GM12878 (cell line): ENCODE data around the gene C3. TPM values are rescaled to one million over a fixed set of nuclear protein-coding genes. Genes with fewer than 3 reads are reported as not detected.

Experiments
- ATAC-seq: fragments of 200-7000 bp; cut with Tn5 transposase; 3 replicates; pipeline ENCODE4 v1.9.1; 2020; ENCODE audit warnings: mild to moderate bottlenecking, moderate library complexity
- BruUV-seq: library from RNA; stranded (reverse); fragments of 400-500 nt; replicated peaks from 2 replicates; lab custom pipeline; 2021; lab: Mats Ljungman, UMichigan
- CTCF ChIA-PET: fragments of 300-600 bp; sonication (Branson Sonifier 250); formaldehyde crosslinking; extraction: SDS; loops from one replicate; lab custom pipeline; 2021; ENCODE audit warnings: inconsistent platforms; lab: Yijun Ruan, JAX
- POLR2A ChIA-PET: fragments of 350-600 bp; formaldehyde crosslinking; extraction: SDS; loops from one replicate; lab custom pipeline; 2021; ENCODE audit warnings: inconsistent platforms; lab: Charles Lee
- RAD21 ChIA-PET: fragments of 300-600 bp; sonication (Branson Sonifier 250); formaldehyde crosslinking; loops from one replicate; lab custom pipeline; 2023; ENCODE audit warnings: antibody characterized with exemption; ENCODE audit not compliant: unreplicated experiment; lab: Charles Lee
- SMC1A ChIA-PET: fragments of 300-600 bp; sonication (Branson Sonifier 250); formaldehyde crosslinking; loops from one replicate; lab custom pipeline; 2023; ENCODE audit not compliant: unreplicated experiment, uncharacterized antibody; lab: Charles Lee
- DNase-seq: peaks from one replicate; pipeline ENCODE4 v3.0.0-alpha.2; 2011; ENCODE audit warnings: low read depth, low spot score
- FAIRE-seq: peaks from 3 replicates; lab custom pipeline; 2011; peaks lifted over from hg19 to GRCh38; lab: Jason Lieb, UNC
- H2AFZ ChIP-seq: 2 replicates; pipeline ENCODE4 v1.6.0; 2011; ENCODE audit warnings: low read depth, low read length, control low read depth; ENCODE audit not compliant: control insufficient read depth
- H3K27ac ChIP-seq: 2 replicates; pipeline ENCODE4 v1.5.1; 2011; ENCODE audit warnings: control low read depth; ENCODE audit not compliant: control insufficient read depth, insufficient read depth
- H3K27me3 ChIP-seq, 2 experiments: replicated peaks in 1 of 2; 2 replicates each; pipeline versions ENCODE4 v1.6.0 to v1.6.1; 2011; ENCODE audit warnings: low read length in 1 of 2; ENCODE audit not compliant: control insufficient read depth in 2 of 2, insufficient read depth in 2 of 2
- H3K36me3 ChIP-seq, 2 experiments: 2 replicates each; pipeline ENCODE4 v1.5.1; 2011; ENCODE audit warnings: low read length in 1 of 2; ENCODE audit not compliant: control insufficient read depth in 2 of 2, insufficient read depth in 2 of 2
- H3K4me1 ChIP-seq: 2 replicates; pipeline ENCODE4 v1.6.1; 2011; ENCODE audit warnings: mild to moderate bottlenecking, low read length, moderate library complexity, mixed read lengths; ENCODE audit not compliant: control insufficient read depth, insufficient read depth
- H3K4me2 ChIP-seq: 2 replicates; pipeline ENCODE4 v1.6.0; 2011; ENCODE audit warnings: control low read depth; ENCODE audit not compliant: control insufficient read depth, insufficient read depth
- H3K4me3 ChIP-seq: fragments of 200-600 bp; sonication (generic); 2 replicates; pipeline ENCODE4 v1.5.1; 2016
- H3K79me2 ChIP-seq: 2 replicates; pipeline ENCODE4 v1.6.0; 2011; ENCODE audit warnings: low read length; ENCODE audit not compliant: control insufficient read depth, insufficient read depth
- H3K9ac ChIP-seq: 2 replicates; pipeline ENCODE4 v1.8.0; 2011; ENCODE audit warnings: low read length, control low read depth, mixed read lengths; ENCODE audit not compliant: control insufficient read depth, insufficient read depth
- H3K9me3 ChIP-seq: replicated peaks from 3 replicates; pipeline ENCODE4 v1.5.1; 2011; ENCODE audit warnings: mild to moderate bottlenecking, low read length; ENCODE audit not compliant: control insufficient read depth, insufficient read depth
- H4K20me1 ChIP-seq: 2 replicates; pipeline ENCODE4 v1.6.0; 2011; ENCODE audit not compliant: control insufficient read depth, insufficient read depth
- ATF7 ChIP-seq: fragments of 450-650 bp; IDR thresholded peaks from 2 replicates; pipeline ENCODE4 v1.6.1; 2016; ENCODE audit warnings: low read depth, mild to moderate bottlenecking
- BACH1 ChIP-seq: fragments of 450-650 bp; IDR thresholded peaks from 2 replicates; pipeline ENCODE4 v1.6.1; 2017; ENCODE audit warnings: mild to moderate bottlenecking, borderline replicate concordance
- CBX3 ChIP-seq: fragments of 200-600 bp; sonication (generic); IDR thresholded peaks from 2 replicates; pipeline ENCODE4 v1.6.1; 2016; ENCODE audit warnings: low read depth, borderline replicate concordance
- CBX5 ChIP-seq: sonication (generic); IDR thresholded peaks from 2 replicates; pipeline ENCODE4 v1.6.1; 2016; ENCODE audit warnings: low read depth, moderate library complexity, mild to moderate bottlenecking, inconsistent platforms
- ETV6 ChIP-seq, 2 experiments: fragments of 450-650 bp in 1 of 2; IDR thresholded peaks in 1 of 2; conservative IDR thresholded peaks in 1 of 2; 2 replicates each; pipeline ENCODE4 v1.6.1; 2014; ENCODE audit warnings: antibody characterized with exemption in 1 of 2, borderline replicate concordance in 1 of 2, low read depth in 1 of 2, mild to moderate bottlenecking in 1 of 2, moderate library complexity in 1 of 2
- EZH2 ChIP-seq: IDR thresholded peaks from 2 replicates; pipeline ENCODE4 v1.6.1; 2012; ENCODE audit warnings: low read depth, mild to moderate bottlenecking, control low read depth, inconsistent platforms, low read length, borderline replicate concordance; ENCODE audit not compliant: control insufficient read depth
- FOXK2 ChIP-seq: fragments of 450-650 bp; IDR thresholded peaks from 2 replicates; pipeline ENCODE4 v1.6.1; 2017; ENCODE audit warnings: mild to moderate bottlenecking, moderate library complexity
- HDAC6 ChIP-seq: fragments of 200-600 bp; sonication (generic); IDR thresholded peaks from one replicate; pipeline ENCODE4 v1.8.0; 2017; ENCODE audit warnings: antibody characterized with exemption; ENCODE audit not compliant: unreplicated experiment
- MEF2B ChIP-seq: fragments of 450-650 bp; IDR thresholded peaks from 2 replicates; pipeline ENCODE4 v1.6.1; 2018; ENCODE audit warnings: mild to moderate bottlenecking, moderate library complexity; ENCODE audit not compliant: partially characterized antibody, poor library complexity, severe bottlenecking
- MYB ChIP-seq: fragments of 150-350 bp; IDR thresholded peaks from 2 replicates; pipeline ENCODE4 v1.6.1; 2014; ENCODE audit warnings: mild to moderate bottlenecking, low read depth, low read length, borderline replicate concordance
- NBN ChIP-seq: fragments of 450-650 bp; IDR thresholded peaks from 2 replicates; pipeline ENCODE4 v1.6.1; 2016
- NFYA ChIP-seq: IDR thresholded peaks from 2 replicates; pipeline ENCODE4 v1.6.1; 2011; ENCODE audit warnings: low read depth, mild to moderate bottlenecking, low read length, improper control_type of control experiment, borderline replicate concordance
- NFYB ChIP-seq: IDR thresholded peaks from 2 replicates; pipeline ENCODE4 v1.6.1; 2011; ENCODE audit warnings: low read depth, mild to moderate bottlenecking, low read length, improper control_type of control experiment, moderate library complexity; ENCODE audit not compliant: insufficient read depth
- POLR2A ChIP-seq: IDR thresholded peaks from 2 replicates; pipeline ENCODE4 v1.6.1; 2011; ENCODE audit warnings: low read depth, mild to moderate bottlenecking, low read length
- SMAD5 ChIP-seq: IDR thresholded peaks from 2 replicates; pipeline ENCODE4 v1.6.1; 2016; ENCODE audit warnings: antibody characterized with exemption, low read depth
- ZBED1 ChIP-seq: IDR thresholded peaks from 2 replicates; pipeline ENCODE4 v1.6.1; 2016; ENCODE audit warnings: borderline replicate concordance
- ZNF24 ChIP-seq: fragments of 450-650 bp; IDR thresholded peaks from 2 replicates; pipeline ENCODE4 v1.6.1; 2017; ENCODE audit warnings: antibody characterized with exemption, mild to moderate bottlenecking
- WGBS: methylation state at CpG from one replicate; pipeline ENCODE4 v1.1.6; 2016; ENCODE audit warnings: low lambda C conversion rate; ENCODE audit not compliant: insufficient replicate concordance, insufficient coverage; ENCODE audit errors: missing lambda C conversion rate; 5-methylcytosine and 5-hydroxymethylcytosine counted together
- in situ Hi-C: fragments of 300-500 bp; cut with MboI; formaldehyde crosslinking; loops from 9 replicates; pipeline ENCODE4 v1.14.3; 2018; ENCODE audit warnings: mixed read lengths
- intact Hi-C: fragments of 100-400 bp; cut with micrococcal nuclease; formaldehyde crosslinking; loops from one replicate; pipeline ENCODE4 v1.14.2; 2022; ENCODE audit not compliant: unreplicated experiment
- polyA plus RNA-seq, 11 experiments: library from polyadenylated mRNA; depleted of rRNA in 4 of 11; unstranded in 6 of 11; stranded (reverse) in 5 of 11; fragments of >200 nt; fragmentation: Nextera tagmentation in 4 of 11; fragmentation: Illumina TruSeq in 1 of 11; extraction: Ambion mirVana in 4 of 11; extraction: Trizol in 1 of 11; gene quantifications; 1 replicate in 1 of 11; 2 replicates in 10 of 11; pipeline versions ENCODE4 v1.2.1 to v1.2.3, GENCODE V29; 2011 to 2016; ENCODE audit warnings: inconsistent platforms in 2 of 11, missing spikeins in 2 of 11, low read depth in 1 of 11
- total RNA-seq, 4 experiments: library from RNA; depleted of rRNA in 3 of 4; stranded (reverse); fragments of >200 nt in 3 of 4; fragmentation: Illumina TruSeq in 1 of 4; extraction: Trizol in 1 of 4; gene quantifications; 2 replicates each; pipeline versions ENCODE4 v1.2.1 to v1.2.3, GENCODE V29; 2013 to 2021
- TF ChIP-seq, protein P1 (sequence below): IDR thresholded peaks from 2 replicates; pipeline ENCODE4 v1.6.1; 2012; ENCODE audit warnings: low read depth, low read length, improper control_type of control experiment
- TF ChIP-seq, protein P2 (sequence below): IDR thresholded peaks from 2 replicates; pipeline ENCODE4 v1.6.1; 2012; ENCODE audit warnings: low read depth, low read length, improper control_type of control experiment
- TF ChIP-seq, protein P3 (sequence below): IDR thresholded peaks from 2 replicates; pipeline ENCODE4 v1.6.1; 2012; ENCODE audit warnings: mild to moderate bottlenecking, low read depth, low read length

The C3 gene
- total and polyA plus RNA-seq, 10 of the 15 experiments (the other 5 are each of a cell fraction or from before 2014, with no cell fraction given), result 0.20 to 6.7 (median 0.72) TPM

DNA sequence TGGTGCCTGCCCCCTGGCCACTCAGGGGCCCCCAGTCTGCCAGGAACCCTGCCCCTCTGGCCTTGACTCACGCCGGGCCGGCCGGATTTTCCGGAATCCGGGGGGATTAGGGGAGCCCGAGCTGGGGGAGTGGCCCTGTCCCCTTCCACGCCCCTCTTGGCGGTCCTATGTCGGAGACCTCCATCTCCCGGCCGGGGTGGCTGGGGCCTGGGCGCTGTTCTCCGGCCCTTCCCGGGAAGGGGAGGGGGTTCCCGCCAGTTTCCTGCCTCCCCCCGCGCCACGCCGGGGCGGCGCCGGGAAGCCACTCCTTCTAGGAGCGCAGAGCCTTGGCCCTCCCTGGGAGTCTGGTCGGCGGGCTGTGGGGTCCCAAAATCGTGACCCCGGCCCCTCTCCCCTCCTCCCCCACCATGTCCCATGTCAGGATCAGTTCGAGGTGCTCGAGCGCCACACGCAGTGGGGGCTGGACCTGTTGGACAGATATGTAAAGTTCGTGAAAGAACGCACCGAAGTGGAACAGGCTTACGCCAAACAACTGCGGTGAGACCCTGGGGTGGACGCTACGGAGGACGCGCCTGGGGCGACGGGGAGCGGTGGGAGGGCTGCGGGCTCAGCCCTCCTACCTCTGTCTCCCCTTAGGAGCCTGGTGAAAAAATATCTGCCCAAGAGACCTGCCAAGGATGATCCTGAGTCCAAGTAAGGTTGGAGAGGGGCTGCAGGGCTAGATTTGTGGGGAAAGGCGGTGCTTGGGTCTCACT is 20.3 kb upstream of the C3 start:
- H3K4me3 ChIP-seq, result peak overlapping the region; percentile 100
- 1% methylated on average over 24 of the region's 46 CpGs for WGBS
- intact Hi-C loops, result no loop called here
- POLR2A ChIA-PET, result interaction anchor here (0.7 to 1.4 kb wide), 3 partner anchors 27 to 63 kb away, joined by 3 to 7 read pairs (median 3); partner anchors contain the start of gene VAV1
- RAD21 ChIA-PET, result interaction anchor here (0.6 to 3.8 kb wide), 4 partner anchors 60 to 206 kb away, joined by 3 to 76 read pairs (median 4); no protein-coding TSS in a partner anchor
- no peak for DNase-seq
- in situ Hi-C loops, result no loop called here
- FAIRE-seq, result peak; percentile 86
- H3K9ac ChIP-seq, result peak overlapping the region; percentile 90
- peaks cover 24% of the 10 kb centered on the region for H3K4me1 ChIP-seq
- no peaks in the 10 kb centered on the region for H3K27me3 ChIP-seq
- SMC1A ChIA-PET, result interaction anchor here (1.3 to 3.5 kb wide), 3 partner anchors 60 to 123 kb away, joined by 3 to 55 read pairs (median 5); no protein-coding TSS in a partner anchor
- peaks cover 6 to 11% of the 10 kb centered on the region in 2 experiments; a peak in 3 of 4 replicates for H3K36me3 ChIP-seq
- H3K27ac ChIP-seq, result peak overlapping the region; percentile 92
- H3K4me2 ChIP-seq, result peak overlapping the region; percentile 95
- CTCF ChIA-PET, result interaction anchor here (0.6 to 5.5 kb wide), 3 partner anchors 29 to 123 kb away, joined by 3 to 104 read pairs (median 5); no protein-coding TSS in a partner anchor
- no peaks in the 10 kb centered on the region for H4K20me1 ChIP-seq
- peak; percentile 10 for ATAC-seq
- no TSS peak for BruUV-seq
- peaks cover 36% of the 10 kb centered on the region for H3K79me2 ChIP-seq
- peak overlapping the region; percentile 55 for H2AFZ ChIP-seq
- H3K9me3 ChIP-seq, result no peaks in the 10 kb centered on the region
- TF ChIP-seq ETV6 (conservative IDR thresholded peaks at IDR 0.05 in 1 of 2, IDR thresholded peaks at IDR 0.05 in 1 of 2; ENCODE audit: borderline replicate concordance in 1 of 2, low read depth in 1 of 2) (no peak), SMAD5 (no peak), POLR2A (no peak; the same call in 1 of the 2 replicates), MYB (no peak), ZNF24 (no peak), CBX3 (no peak), ZBED1 (no peak), EZH2 (no peak), NFYA (no peak), HDAC6 (no peak), NBN (0 out of 2 replicates have a peak, but pooled peaks have one; percentile 33), CBX5 (no peak), FOXK2 (no peak), ATF7 (no peak), MEF2B (peak; percentile 13), BACH1 (no peak; the same call in 1 of the 2 replicates), NFYB (no peak)
- TF ChIP-seq, protein P1, sequence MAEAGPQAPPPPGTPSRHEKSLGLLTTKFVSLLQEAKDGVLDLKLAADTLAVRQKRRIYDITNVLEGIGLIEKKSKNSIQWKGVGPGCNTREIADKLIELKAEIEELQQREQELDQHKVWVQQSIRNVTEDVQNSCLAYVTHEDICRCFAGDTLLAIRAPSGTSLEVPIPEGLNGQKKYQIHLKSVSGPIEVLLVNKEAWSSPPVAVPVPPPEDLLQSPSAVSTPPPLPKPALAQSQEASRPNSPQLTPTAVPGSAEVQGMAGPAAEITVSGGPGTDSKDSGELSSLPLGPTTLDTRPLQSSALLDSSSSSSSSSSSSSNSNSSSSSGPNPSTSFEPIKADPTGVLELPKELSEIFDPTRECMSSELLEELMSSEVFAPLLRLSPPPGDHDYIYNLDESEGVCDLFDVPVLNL, result no peak
- TF ChIP-seq, protein P2, sequence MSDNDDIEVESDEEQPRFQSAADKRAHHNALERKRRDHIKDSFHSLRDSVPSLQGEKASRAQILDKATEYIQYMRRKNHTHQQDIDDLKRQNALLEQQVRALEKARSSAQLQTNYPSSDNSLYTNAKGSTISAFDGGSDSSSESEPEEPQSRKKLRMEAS, result no peak
- TF ChIP-seq, protein P3, sequence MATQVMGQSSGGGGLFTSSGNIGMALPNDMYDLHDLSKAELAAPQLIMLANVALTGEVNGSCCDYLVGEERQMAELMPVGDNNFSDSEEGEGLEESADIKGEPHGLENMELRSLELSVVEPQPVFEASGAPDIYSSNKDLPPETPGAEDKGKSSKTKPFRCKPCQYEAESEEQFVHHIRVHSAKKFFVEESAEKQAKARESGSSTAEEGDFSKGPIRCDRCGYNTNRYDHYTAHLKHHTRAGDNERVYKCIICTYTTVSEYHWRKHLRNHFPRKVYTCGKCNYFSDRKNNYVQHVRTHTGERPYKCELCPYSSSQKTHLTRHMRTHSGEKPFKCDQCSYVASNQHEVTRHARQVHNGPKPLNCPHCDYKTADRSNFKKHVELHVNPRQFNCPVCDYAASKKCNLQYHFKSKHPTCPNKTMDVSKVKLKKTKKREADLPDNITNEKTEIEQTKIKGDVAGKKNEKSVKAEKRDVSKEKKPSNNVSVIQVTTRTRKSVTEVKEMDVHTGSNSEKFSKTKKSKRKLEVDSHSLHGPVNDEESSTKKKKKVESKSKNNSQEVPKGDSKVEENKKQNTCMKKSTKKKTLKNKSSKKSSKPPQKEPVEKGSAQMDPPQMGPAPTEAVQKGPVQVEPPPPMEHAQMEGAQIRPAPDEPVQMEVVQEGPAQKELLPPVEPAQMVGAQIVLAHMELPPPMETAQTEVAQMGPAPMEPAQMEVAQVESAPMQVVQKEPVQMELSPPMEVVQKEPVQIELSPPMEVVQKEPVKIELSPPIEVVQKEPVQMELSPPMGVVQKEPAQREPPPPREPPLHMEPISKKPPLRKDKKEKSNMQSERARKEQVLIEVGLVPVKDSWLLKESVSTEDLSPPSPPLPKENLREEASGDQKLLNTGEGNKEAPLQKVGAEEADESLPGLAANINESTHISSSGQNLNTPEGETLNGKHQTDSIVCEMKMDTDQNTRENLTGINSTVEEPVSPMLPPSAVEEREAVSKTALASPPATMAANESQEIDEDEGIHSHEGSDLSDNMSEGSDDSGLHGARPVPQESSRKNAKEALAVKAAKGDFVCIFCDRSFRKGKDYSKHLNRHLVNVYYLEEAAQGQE, result no peak
